ENCODE measurements around the gene PCBD1.
A peak's percentile ranks its signal among the peaks of the same experiment; 100 is the strongest.

DNA sequence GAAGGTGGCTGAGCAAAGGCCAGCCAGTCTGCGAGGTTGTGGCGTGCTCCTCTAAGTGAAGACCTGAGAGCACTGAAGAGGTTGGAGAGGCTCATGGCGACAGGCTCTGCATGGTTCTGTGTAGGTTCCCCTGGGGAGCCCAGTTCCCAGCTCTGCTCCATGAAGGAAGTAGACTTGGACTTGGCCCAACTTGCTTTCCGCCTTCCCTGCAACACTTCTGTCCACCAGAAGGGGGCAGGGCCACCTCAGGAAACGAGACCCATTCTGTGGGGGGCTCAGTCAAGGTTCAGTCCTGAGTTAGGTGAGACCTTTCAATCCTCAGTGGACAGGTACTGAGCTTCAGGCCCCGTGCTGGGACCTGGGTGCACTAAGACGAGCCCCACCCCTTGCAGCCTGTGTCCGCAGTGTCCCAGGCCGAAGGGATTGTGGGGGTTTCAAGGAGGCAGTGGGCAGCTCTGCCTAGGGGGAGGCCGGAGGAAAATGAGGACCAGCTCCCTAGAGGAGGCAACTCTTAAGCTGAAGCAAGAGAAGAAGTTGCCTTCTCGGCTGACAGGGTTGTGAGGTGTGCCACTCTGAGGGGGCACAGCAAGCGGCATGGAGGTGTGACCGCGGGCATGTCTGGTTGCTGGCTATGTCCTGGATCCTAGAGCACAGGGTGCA lies 15.0 kb upstream of the PCBD1 start:
- TF ChIP-seq POLR2A (IDR thresholded peaks at IDR 0.05): no peak
- TF ChIP-seq, protein P1, sequence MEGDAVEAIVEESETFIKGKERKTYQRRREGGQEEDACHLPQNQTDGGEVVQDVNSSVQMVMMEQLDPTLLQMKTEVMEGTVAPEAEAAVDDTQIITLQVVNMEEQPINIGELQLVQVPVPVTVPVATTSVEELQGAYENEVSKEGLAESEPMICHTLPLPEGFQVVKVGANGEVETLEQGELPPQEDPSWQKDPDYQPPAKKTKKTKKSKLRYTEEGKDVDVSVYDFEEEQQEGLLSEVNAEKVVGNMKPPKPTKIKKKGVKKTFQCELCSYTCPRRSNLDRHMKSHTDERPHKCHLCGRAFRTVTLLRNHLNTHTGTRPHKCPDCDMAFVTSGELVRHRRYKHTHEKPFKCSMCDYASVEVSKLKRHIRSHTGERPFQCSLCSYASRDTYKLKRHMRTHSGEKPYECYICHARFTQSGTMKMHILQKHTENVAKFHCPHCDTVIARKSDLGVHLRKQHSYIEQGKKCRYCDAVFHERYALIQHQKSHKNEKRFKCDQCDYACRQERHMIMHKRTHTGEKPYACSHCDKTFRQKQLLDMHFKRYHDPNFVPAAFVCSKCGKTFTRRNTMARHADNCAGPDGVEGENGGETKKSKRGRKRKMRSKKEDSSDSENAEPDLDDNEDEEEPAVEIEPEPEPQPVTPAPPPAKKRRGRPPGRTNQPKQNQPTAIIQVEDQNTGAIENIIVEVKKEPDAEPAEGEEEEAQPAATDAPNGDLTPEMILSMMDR (IDR thresholded peaks at IDR 0.05): peak; percentile 49 to 87 (median 83)

All from testis (tissue), 2 donors.